Endothelial cell of umbilical vein (primary cell): Measurements from ENCODE around the gene SEC22C.

Experiments
- EZH2 ChIP-seq: IDR thresholded peaks from 2 replicates; pipeline ENCODE4 v1.6.1; 2012; ENCODE audit warnings: borderline replicate concordance, low read depth, mild to moderate bottlenecking, moderate library complexity, low read length, inconsistent platforms; ENCODE audit not compliant: severe bottlenecking
- JUN ChIP-seq: IDR thresholded peaks from 2 replicates; pipeline ENCODE4 v1.6.1; 2011; ENCODE audit warnings: borderline replicate concordance, low read depth; ENCODE audit not compliant: insufficient read length, insufficient read depth
- POLR2A ChIP-seq: IDR thresholded peaks from 2 replicates; pipeline ENCODE4 v1.6.1; 2012; ENCODE audit warnings: low read depth, mild to moderate bottlenecking, control low read depth, low read length
- POLR2AphosphoS5 ChIP-seq: IDR thresholded peaks from 2 replicates; pipeline ENCODE4 v1.6.1; 2012; ENCODE audit warnings: low read depth, mild to moderate bottlenecking, control low read depth, low read length, moderate library complexity; ENCODE audit not compliant: insufficient read depth
- TF ChIP-seq, protein P1 (sequence below), 2 donors: IDR thresholded peaks; 1 replicate in 1 of 2; 2 replicates in 1 of 2; pipeline ENCODE4 v1.5.1; 2011; ENCODE audit warnings: low read length in 2 of 2, mild to moderate bottlenecking in 2 of 2, moderate library complexity in 2 of 2, control low read depth in 1 of 2, inconsistent platforms in 1 of 2, low read depth in 1 of 2; ENCODE audit not compliant: insufficient read depth in 1 of 2; ENCODE audit errors: extremely low read depth in 1 of 2

DNA sequence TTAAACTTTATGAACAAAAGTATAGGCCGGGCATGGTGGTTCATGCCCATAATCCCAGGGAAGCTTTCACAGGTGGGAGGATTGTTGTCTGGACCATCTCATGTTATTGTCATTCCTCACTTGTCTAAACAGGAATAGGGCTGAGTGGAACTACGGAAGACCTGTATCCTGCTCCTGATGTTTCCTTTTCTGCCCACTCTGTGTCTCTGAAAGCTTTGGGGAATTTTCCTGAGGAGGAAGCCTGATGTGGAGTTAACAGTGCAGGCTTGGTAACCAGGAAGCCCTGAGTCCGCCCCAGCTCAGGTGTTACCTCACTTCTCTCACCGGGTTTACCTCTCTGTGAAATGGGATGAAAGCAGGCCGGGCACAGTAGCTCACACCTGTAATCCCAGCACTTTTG lies 6.9 kb upstream of the SEC22C start:
- TF ChIP-seq POLR2AphosphoS5 (no peak), POLR2A (no peak), EZH2 (no peak), JUN (no peak)
- TF ChIP-seq, protein P1, sequence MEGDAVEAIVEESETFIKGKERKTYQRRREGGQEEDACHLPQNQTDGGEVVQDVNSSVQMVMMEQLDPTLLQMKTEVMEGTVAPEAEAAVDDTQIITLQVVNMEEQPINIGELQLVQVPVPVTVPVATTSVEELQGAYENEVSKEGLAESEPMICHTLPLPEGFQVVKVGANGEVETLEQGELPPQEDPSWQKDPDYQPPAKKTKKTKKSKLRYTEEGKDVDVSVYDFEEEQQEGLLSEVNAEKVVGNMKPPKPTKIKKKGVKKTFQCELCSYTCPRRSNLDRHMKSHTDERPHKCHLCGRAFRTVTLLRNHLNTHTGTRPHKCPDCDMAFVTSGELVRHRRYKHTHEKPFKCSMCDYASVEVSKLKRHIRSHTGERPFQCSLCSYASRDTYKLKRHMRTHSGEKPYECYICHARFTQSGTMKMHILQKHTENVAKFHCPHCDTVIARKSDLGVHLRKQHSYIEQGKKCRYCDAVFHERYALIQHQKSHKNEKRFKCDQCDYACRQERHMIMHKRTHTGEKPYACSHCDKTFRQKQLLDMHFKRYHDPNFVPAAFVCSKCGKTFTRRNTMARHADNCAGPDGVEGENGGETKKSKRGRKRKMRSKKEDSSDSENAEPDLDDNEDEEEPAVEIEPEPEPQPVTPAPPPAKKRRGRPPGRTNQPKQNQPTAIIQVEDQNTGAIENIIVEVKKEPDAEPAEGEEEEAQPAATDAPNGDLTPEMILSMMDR (IDR thresholded peaks at IDR 0.05; ENCODE audit: extremely low read depth in 1 of 2, insufficient read depth in 1 of 2, low read depth in 1 of 2, low read length in 2 of 2), result no peak
